Liver (tissue), 3 donors: ENCODE results near the gene ITCH.
"Not testable (repeated sequence)": the region's sequence is repeated elsewhere in the genome, so short reads cannot be mapped to it uniquely, and the experiment has no call there.

ENCODE experiments used
- CTCF ChIP-seq: fragments of 150-350 bp; IDR thresholded peaks from 2 replicates; pipeline ENCODE4 v1.5.1; 2017; ENCODE audit warnings: improper control_type of control experiment, low read depth, low read length; ENCODE audit not compliant: missing input control
- GABPA ChIP-seq, 2 donors: IDR thresholded peaks in 1 of 2; conservative IDR thresholded peaks in 1 of 2; 2 replicates each; pipeline ENCODE4 v1.6.1; 2016; ENCODE audit warnings: antibody characterized with exemption in 2 of 2, mild to moderate bottlenecking in 1 of 2, moderate library complexity in 1 of 2
- RAD21 ChIP-seq, 2 donors: IDR thresholded peaks; 2 replicates each; pipeline ENCODE4 v1.6.1; 2016; ENCODE audit warnings: antibody characterized with exemption in 2 of 2, mild to moderate bottlenecking in 2 of 2
- donor health status: healthy.
- donor health status: healthy.

GRCh38 chr20:34514034-34514433 lies 151.0 kb downstream of the ITCH start:
- not testable (repeated sequence) for TF ChIP-seq CTCF; RAD21 (IDR thresholded peaks at IDR 0.05); GABPA (IDR thresholded peaks at IDR 0.05 in 1 of 2, conservative IDR thresholded peaks at IDR 0.05 in 1 of 2)
